GM21737 (cell line): Measurements from ENCODE around the gene ZNF132.

ENCODE experiments used
- ATAC-seq: cut with Tn5 transposase; IDR thresholded peaks from one replicate; pipeline ENCODE4 v1.9.1; 2021; ENCODE audit warnings: mild to moderate bottlenecking, moderate library complexity; ENCODE audit not compliant: unreplicated experiment

The ZNF132 gene

GRCh38 chr19:58392945-58393724 is 46.8 kb downstream of the ZNF132 start:
- no peak for ATAC-seq

- no peak for ATAC-seq
These were observed 51.8 kb downstream of the ZNF132 start for GRCh38 chr19:58388175-58388526.

- ATAC-seq: no peak
These were observed 52.4 kb downstream of the ZNF132 start for GRCh38 chr19:58387338-58388174.

GRCh38 chr19:58386576-58387337 is 53.2 kb downstream of the ZNF132 start, which contains the start of gene RPS5:
RPS5 (plus strand) TSS chr19:58387269; CDS start chr19:58388138, 869 bp downstream.
- peak; percentile 76 for ATAC-seq

- ATAC-seq: peak; percentile 9
These were observed 53.9 kb downstream of the ZNF132 start for GRCh38 chr19:58385891-58386575.

GRCh38 chr19:58385313-58385890 is 54.6 kb downstream of the ZNF132 start:
- no peak for ATAC-seq

- no peak for ATAC-seq
These were observed 56.9 kb downstream of the ZNF132 start for GRCh38 chr19:58382997-58383603.
